ENCODE data around the gene DIS3L2. TPM values are rescaled to one million over a fixed set of nuclear protein-coding genes. Genes with fewer than 3 reads are reported as not detected.

DIS3L2 gene
- total RNA-seq, 1 experiment from 2014 or later: 28.5 TPM

DNA sequence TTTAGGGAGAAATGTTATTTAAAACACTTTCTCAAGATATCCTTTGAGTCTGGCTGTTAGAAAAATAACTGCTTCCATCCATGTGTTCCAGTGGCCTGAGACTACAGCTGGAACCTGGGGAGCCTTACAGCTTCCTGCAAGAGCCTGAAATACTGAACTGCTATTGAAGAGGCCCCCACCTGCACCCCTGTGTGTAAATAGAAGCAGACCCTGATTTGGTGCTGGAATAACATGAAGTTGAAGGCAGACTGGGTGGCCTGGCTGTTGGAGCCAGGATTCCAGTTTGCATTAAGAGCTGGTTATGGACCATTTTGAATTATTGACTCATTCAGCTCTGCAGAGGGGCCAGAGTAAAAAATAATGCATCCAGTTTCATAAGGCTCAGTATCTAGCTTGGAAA is 61.9 kb downstream of the DIS3L2 start (continued):
- TF ChIP-seq, protein P1, sequence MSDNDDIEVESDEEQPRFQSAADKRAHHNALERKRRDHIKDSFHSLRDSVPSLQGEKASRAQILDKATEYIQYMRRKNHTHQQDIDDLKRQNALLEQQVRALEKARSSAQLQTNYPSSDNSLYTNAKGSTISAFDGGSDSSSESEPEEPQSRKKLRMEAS (CRISPR knock-in tag; IDR thresholded peaks at IDR 0.05): no peak
- TF ChIP-seq, protein P2, sequence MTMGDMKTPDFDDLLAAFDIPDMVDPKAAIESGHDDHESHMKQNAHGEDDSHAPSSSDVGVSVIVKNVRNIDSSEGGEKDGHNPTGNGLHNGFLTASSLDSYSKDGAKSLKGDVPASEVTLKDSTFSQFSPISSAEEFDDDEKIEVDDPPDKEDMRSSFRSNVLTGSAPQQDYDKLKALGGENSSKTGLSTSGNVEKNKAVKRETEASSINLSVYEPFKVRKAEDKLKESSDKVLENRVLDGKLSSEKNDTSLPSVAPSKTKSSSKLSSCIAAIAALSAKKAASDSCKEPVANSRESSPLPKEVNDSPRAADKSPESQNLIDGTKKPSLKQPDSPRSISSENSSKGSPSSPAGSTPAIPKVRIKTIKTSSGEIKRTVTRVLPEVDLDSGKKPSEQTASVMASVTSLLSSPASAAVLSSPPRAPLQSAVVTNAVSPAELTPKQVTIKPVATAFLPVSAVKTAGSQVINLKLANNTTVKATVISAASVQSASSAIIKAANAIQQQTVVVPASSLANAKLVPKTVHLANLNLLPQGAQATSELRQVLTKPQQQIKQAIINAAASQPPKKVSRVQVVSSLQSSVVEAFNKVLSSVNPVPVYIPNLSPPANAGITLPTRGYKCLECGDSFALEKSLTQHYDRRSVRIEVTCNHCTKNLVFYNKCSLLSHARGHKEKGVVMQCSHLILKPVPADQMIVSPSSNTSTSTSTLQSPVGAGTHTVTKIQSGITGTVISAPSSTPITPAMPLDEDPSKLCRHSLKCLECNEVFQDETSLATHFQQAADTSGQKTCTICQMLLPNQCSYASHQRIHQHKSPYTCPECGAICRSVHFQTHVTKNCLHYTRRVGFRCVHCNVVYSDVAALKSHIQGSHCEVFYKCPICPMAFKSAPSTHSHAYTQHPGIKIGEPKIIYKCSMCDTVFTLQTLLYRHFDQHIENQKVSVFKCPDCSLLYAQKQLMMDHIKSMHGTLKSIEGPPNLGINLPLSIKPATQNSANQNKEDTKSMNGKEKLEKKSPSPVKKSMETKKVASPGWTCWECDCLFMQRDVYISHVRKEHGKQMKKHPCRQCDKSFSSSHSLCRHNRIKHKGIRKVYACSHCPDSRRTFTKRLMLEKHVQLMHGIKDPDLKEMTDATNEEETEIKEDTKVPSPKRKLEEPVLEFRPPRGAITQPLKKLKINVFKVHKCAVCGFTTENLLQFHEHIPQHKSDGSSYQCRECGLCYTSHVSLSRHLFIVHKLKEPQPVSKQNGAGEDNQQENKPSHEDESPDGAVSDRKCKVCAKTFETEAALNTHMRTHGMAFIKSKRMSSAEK (CRISPR knock-in tag; IDR thresholded peaks at IDR 0.05; ENCODE audit: borderline replicate concordance): no peak

DNA sequence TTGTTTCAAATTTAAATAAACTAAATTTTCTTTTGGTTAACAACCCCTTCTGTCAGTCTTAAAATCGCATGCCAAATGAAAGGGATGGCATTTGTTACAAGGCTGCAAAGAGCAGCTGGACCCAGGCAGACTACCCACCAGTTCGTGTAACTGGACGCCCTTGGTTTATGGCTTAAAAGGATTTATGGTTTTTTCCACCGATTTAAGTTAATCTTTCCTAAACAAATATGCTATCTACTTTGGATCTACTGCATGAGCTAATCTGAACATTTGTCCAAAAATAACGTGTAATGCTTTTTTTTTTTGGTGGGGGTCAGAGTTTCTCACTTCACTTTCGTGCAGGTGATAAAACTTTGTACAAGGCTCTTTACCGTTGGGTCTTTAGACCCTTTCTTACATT is 62.9 kb downstream of the DIS3L2 start:
- H3K36me3 Mint-ChIP-seq: no peaks in the 10 kb centered on the region
- no peak overlapping the region for H3K27ac Mint-ChIP-seq
- TF ChIP-seq CBFB (CRISPR knock-in tag; IDR thresholded peaks at IDR 0.05; ENCODE audit: low read depth) (no peak), NR1H2 (CRISPR knock-in tag; IDR thresholded peaks at IDR 0.05) (no peak)
- no peaks in the 10 kb centered on the region for H3K27me3 Mint-ChIP-seq (ENCODE audit: low read depth)
- POLR2A ChIA-PET: interaction anchor here (0.5 kb wide), 1 partner anchor 48 kb away, joined by 6 read pairs; no protein-coding TSS in a partner anchor
- DNase-seq (ENCODE audit: low spot score) (no peak), ATAC-seq (no peak)
- no peak overlapping the region for H3K4me3 Mint-ChIP-seq
- H3K4me1 Mint-ChIP-seq: peaks cover 7% of the 10 kb centered on the region
- no peaks in the 10 kb centered on the region for H3K9me3 Mint-ChIP-seq
- CTCF ChIA-PET: interaction anchor here (2.8 kb wide), 1 partner anchor 94 kb away, joined by 8 read pairs; no protein-coding TSS in a partner anchor

DNA sequence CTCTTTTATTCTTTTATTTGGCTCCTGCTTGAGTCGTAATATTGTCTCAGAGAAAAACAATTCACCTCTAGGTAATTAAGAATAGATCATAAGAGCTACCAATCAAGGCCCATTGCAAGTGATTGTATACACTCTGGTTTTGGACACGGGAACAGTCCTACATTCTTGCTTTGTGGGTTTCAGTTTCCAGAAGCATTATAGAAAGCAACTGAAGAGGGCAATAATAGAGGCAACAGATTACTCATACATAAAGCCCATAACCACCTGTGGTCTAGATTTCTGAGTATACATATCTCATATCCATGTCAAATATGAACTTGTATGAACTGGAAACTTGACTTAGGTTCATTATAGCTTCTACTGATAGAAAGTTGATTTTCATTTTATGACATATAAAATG is 65.4 kb downstream of the DIS3L2 start:
- Mint-ChIP-seq H3K27ac (no peak overlapping the region), H3K36me3 (peaks cover 7% of the 10 kb centered on the region), H3K4me3 (no peak overlapping the region), H3K27me3 (ENCODE audit: low read depth) (no peaks in the 10 kb centered on the region), H3K4me1 (peaks cover 7% of the 10 kb centered on the region), H3K9me3 (0 out of 2 replicates have a peak, but pooled peaks cover under 1% of the 10 kb centered on the region)
- DNase-seq (ENCODE audit: low spot score) (no peak), ATAC-seq (no peak)
- TF ChIP-seq, protein P3, sequence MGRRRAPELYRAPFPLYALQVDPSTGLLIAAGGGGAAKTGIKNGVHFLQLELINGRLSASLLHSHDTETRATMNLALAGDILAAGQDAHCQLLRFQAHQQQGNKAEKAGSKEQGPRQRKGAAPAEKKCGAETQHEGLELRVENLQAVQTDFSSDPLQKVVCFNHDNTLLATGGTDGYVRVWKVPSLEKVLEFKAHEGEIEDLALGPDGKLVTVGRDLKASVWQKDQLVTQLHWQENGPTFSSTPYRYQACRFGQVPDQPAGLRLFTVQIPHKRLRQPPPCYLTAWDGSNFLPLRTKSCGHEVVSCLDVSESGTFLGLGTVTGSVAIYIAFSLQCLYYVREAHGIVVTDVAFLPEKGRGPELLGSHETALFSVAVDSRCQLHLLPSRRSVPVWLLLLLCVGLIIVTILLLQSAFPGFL (CRISPR knock-in tag; IDR thresholded peaks at IDR 0.05; ENCODE audit: borderline replicate concordance): no peak
- POLR2A ChIA-PET: no interaction called here
- CTCF ChIA-PET: interaction anchor here (1.1 kb wide), 1 partner anchor 115 kb away, joined by 3 read pairs; no protein-coding TSS in a partner anchor

DNA sequence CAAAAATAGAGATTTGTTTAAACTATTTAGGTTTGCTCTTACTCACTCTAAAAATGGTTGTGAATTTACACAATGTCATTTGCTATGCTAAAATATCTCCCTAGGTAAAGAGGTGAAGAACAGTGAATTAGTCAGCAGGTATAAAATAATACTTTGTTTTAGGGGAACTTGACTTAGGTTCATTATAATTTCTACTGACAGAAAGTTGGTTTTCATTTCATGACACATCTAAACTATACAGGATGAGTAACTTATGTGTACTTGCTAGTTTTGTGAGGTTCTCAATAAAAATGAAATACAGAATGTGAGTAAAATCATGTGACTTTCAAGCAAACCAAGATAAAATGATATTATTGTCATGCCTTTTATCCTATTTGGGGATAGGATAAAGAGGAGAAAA is 66.0 kb downstream of the DIS3L2 start:
- Mint-ChIP-seq H3K4me3 (no peak overlapping the region), H3K4me1 (peaks cover 7% of the 10 kb centered on the region), H3K9me3 (0 out of 2 replicates have a peak, but pooled peaks cover 3% of the 10 kb centered on the region), H3K27ac (no peak overlapping the region), H3K27me3 (ENCODE audit: low read depth) (no peaks in the 10 kb centered on the region), H3K36me3 (peaks cover 9% of the 10 kb centered on the region)
- no peak for DNase-seq (ENCODE audit: low spot score)
- no peak for ATAC-seq
- POLR2A ChIA-PET: no interaction called here
- no peak for TF ChIP-seq ZNF232 (CRISPR knock-in tag; IDR thresholded peaks at IDR 0.05)
- TF ChIP-seq, protein P4, sequence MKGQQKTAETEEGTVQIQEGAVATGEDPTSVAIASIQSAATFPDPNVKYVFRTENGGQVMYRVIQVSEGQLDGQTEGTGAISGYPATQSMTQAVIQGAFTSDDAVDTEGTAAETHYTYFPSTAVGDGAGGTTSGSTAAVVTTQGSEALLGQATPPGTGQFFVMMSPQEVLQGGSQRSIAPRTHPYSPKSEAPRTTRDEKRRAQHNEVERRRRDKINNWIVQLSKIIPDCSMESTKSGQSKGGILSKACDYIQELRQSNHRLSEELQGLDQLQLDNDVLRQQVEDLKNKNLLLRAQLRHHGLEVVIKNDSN (CRISPR knock-in tag; IDR thresholded peaks at IDR 0.05): no peak
- TF ChIP-seq, protein P5, sequence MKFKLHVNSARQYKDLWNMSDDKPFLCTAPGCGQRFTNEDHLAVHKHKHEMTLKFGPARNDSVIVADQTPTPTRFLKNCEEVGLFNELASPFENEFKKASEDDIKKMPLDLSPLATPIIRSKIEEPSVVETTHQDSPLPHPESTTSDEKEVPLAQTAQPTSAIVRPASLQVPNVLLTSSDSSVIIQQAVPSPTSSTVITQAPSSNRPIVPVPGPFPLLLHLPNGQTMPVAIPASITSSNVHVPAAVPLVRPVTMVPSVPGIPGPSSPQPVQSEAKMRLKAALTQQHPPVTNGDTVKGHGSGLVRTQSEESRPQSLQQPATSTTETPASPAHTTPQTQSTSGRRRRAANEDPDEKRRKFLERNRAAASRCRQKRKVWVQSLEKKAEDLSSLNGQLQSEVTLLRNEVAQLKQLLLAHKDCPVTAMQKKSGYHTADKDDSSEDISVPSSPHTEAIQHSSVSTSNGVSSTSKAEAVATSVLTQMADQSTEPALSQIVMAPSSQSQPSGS (CRISPR knock-in tag; IDR thresholded peaks at IDR 0.05; ENCODE audit: borderline replicate concordance, low read depth): no peak
- TF ChIP-seq HMGA2 (CRISPR knock-in tag; IDR thresholded peaks at IDR 0.05): no peak
- no peak for TF ChIP-seq TEAD4 (CRISPR knock-in tag; IDR thresholded peaks at IDR 0.05)
- TF ChIP-seq, protein P6, sequence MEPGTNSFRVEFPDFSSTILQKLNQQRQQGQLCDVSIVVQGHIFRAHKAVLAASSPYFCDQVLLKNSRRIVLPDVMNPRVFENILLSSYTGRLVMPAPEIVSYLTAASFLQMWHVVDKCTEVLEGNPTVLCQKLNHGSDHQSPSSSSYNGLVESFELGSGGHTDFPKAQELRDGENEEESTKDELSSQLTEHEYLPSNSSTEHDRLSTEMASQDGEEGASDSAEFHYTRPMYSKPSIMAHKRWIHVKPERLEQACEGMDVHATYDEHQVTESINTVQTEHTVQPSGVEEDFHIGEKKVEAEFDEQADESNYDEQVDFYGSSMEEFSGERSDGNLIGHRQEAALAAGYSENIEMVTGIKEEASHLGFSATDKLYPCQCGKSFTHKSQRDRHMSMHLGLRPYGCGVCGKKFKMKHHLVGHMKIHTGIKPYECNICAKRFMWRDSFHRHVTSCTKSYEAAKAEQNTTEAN (CRISPR knock-in tag; IDR thresholded peaks at IDR 0.05): no peak
- no peak for TF ChIP-seq NR1H2 (CRISPR knock-in tag; IDR thresholded peaks at IDR 0.05)
- CTCF ChIA-PET: interaction anchor here (1.4 kb wide), 1 partner anchor 97 kb away, joined by 7 read pairs; no protein-coding TSS in a partner anchor

All from WTC11 (cell line).